IMR-90 (cell line): Measurements from ENCODE around the gene FAM120A. TPM values are rescaled to one million over a fixed set of nuclear protein-coding genes. Genes with fewer than 3 reads are reported as not detected.

ENCODE experiments used
- ATAC-seq: fragments of 200-7000 bp; cut with Tn5 transposase; 2 replicates; pipeline ENCODE4 v1.9.1; 2020; ENCODE audit warnings: low read depth, mild to moderate bottlenecking, moderate library complexity
- BruUV-seq: library from RNA; stranded (reverse); fragments of 400-500 nt; replicated peaks from 2 replicates; lab custom pipeline; 2021; lab: Mats Ljungman, UMichigan
- CTCF ChIA-PET: fragments of 300-600 bp; formaldehyde crosslinking; extraction: SDS; loops from one replicate; lab custom pipeline; 2021; ENCODE audit warnings: antibody characterized with exemption; lab: Yijun Ruan, JAX
- POLR2A ChIA-PET: fragments of 300-600 bp; sonication (Branson Sonifier 250); formaldehyde crosslinking; loops from one replicate; lab custom pipeline; 2022; ENCODE audit warnings: antibody characterized with exemption; ENCODE audit not compliant: unreplicated experiment; lab: Charles Lee
- DNase-seq: peaks from one replicate; pipeline ENCODE4 v3.0.0; 2013
- H2AFZ ChIP-seq: replicated peaks from 2 replicates; pipeline ENCODE3; 2013; ENCODE audit warnings: low read length, mild to moderate bottlenecking; ENCODE audit not compliant: poor library complexity
- H2AK5ac ChIP-seq: 2 replicates; pipeline ENCODE4 v1.6.1; 2013; ENCODE audit warnings: low read depth, low read length, inconsistent platforms
- H2AK9ac ChIP-seq: replicated peaks from 2 replicates; pipeline ENCODE3; 2013; ENCODE audit warnings: mild to moderate bottlenecking, low read depth, low read length, moderate library complexity; ENCODE audit not compliant: poor library complexity
- H2BK120ac ChIP-seq: 2 replicates; pipeline ENCODE4 v1.6.1; 2013; ENCODE audit warnings: low read depth, low read length, inconsistent platforms
- H2BK15ac ChIP-seq: 3 replicates; pipeline ENCODE4 v1.6.1; 2013; ENCODE audit warnings: low read depth, low read length, inconsistent platforms
- H2BK20ac ChIP-seq: 2 replicates; pipeline ENCODE4 v1.6.1; 2013; ENCODE audit warnings: low read depth, mild to moderate bottlenecking, inconsistent platforms, low read length, moderate library complexity
- H2BK5ac ChIP-seq: 2 replicates; pipeline ENCODE4 v1.6.1; 2013; ENCODE audit warnings: mild to moderate bottlenecking, low read depth, low read length, inconsistent platforms; ENCODE audit not compliant: poor library complexity, severe bottlenecking
- H3K14ac ChIP-seq: replicated peaks from 2 replicates; pipeline ENCODE4 v1.6.1; 2013; ENCODE audit warnings: low read depth, low read length, inconsistent platforms
- H3K18ac ChIP-seq: 2 replicates; pipeline ENCODE4 v1.6.1; 2013; ENCODE audit warnings: low read depth, low read length, control low read depth
- H3K23ac ChIP-seq: 2 replicates; pipeline ENCODE4 v1.6.1; 2013; ENCODE audit warnings: low read depth, low read length, inconsistent platforms
- H3K27ac ChIP-seq: 2 replicates; pipeline ENCODE4 v1.5.1; 2013; ENCODE audit warnings: mild to moderate bottlenecking, control low read depth, low read length; ENCODE audit not compliant: insufficient read depth
- H3K27me3 ChIP-seq: 2 replicates; pipeline ENCODE4 v1.6.1; 2013; ENCODE audit warnings: low read length; ENCODE audit not compliant: control insufficient read depth, insufficient read depth
- H3K36me3 ChIP-seq: 2 replicates; pipeline ENCODE4 v1.6.1; 2013; ENCODE audit warnings: low read length, mixed read lengths; ENCODE audit not compliant: control insufficient read depth, insufficient read depth
- H3K4ac ChIP-seq: 2 replicates; pipeline ENCODE4 v1.6.1; 2013; ENCODE audit warnings: low read depth, low read length, inconsistent platforms
- H3K4me1 ChIP-seq: 2 replicates; pipeline ENCODE4 v1.6.1; 2013; ENCODE audit warnings: low read length, mixed read lengths; ENCODE audit not compliant: control insufficient read depth, insufficient read depth
- H3K4me2 ChIP-seq: 2 replicates; pipeline ENCODE4 v1.6.1; 2013; ENCODE audit warnings: low read depth, mild to moderate bottlenecking, control low read depth, low read length, moderate library complexity
- H3K4me3 ChIP-seq: 2 replicates; pipeline ENCODE4 v1.5.1; 2013; ENCODE audit warnings: low read depth, mild to moderate bottlenecking, control low read depth, low read length, moderate library complexity; ENCODE audit not compliant: insufficient read depth
- H3K56ac ChIP-seq: 2 replicates; pipeline ENCODE4 v1.6.1; 2013; ENCODE audit warnings: low read length, inconsistent platforms; ENCODE audit not compliant: insufficient read depth; ENCODE audit errors: extremely low read depth
- H3K79me1 ChIP-seq, 2 experiments: 2 replicates each; pipeline ENCODE4 v1.6.1; 2013; ENCODE audit warnings: low read length in 2 of 2, inconsistent platforms in 1 of 2, low read depth in 1 of 2
- H3K9ac ChIP-seq: 2 replicates; pipeline ENCODE4 v1.6.1; 2013; ENCODE audit warnings: low read depth, low read length, control low read depth
- H3K9me1 ChIP-seq: 2 replicates; pipeline ENCODE4 v1.6.1; 2013; ENCODE audit warnings: low read length, inconsistent platforms; ENCODE audit not compliant: insufficient read depth
- H3K9me3 ChIP-seq: 2 replicates; pipeline ENCODE4 v1.6.1; 2013; ENCODE audit warnings: low read length; ENCODE audit not compliant: control insufficient read depth, insufficient read depth
- H4K20me1 ChIP-seq: 2 replicates; pipeline ENCODE4 v1.6.1; 2013; ENCODE audit warnings: low read length, inconsistent platforms; ENCODE audit not compliant: insufficient read depth
- H4K5ac ChIP-seq: 2 replicates; pipeline ENCODE4 v1.6.1; 2013; ENCODE audit warnings: mild to moderate bottlenecking, low read depth, low read length, control low read depth
- H4K8ac ChIP-seq, 2 experiments: 2 replicates each; pipeline ENCODE4 v1.6.1; 2013; ENCODE audit warnings: low read depth in 2 of 2, low read length in 2 of 2, control low read depth in 1 of 2, inconsistent platforms in 1 of 2
- H4K91ac ChIP-seq: 2 replicates; pipeline ENCODE4 v1.6.1; 2013; ENCODE audit warnings: low read depth, low read length, inconsistent platforms; ENCODE audit not compliant: insufficient read depth
- BHLHE40 ChIP-seq: fragments of 150-350 bp; IDR thresholded peaks from 2 replicates; pipeline ENCODE4 v1.6.1; 2016; ENCODE audit warnings: mild to moderate bottlenecking, low read depth, low read length
- CEBPB ChIP-seq: IDR thresholded peaks from 2 replicates; pipeline ENCODE4 v1.6.1; 2012; ENCODE audit warnings: low read depth, low read length, improper control_type of control experiment
- CHD1 ChIP-seq: IDR thresholded peaks from 2 replicates; pipeline ENCODE4 v1.6.1; 2012; ENCODE audit warnings: low read depth, low read length, improper control_type of control experiment
- FOS ChIP-seq: fragments of 150-350 bp; IDR thresholded peaks from 2 replicates; pipeline ENCODE4 v1.6.1; 2016; ENCODE audit warnings: low read depth, low read length
- MAFK ChIP-seq: IDR thresholded peaks from 2 replicates; pipeline ENCODE4 v1.6.1; 2012; ENCODE audit warnings: low read depth, low read length, improper control_type of control experiment
- MAZ ChIP-seq: IDR thresholded peaks from 2 replicates; pipeline ENCODE4 v1.6.1; 2012; ENCODE audit warnings: low read depth, mild to moderate bottlenecking, low read length, improper control_type of control experiment, moderate library complexity, borderline replicate concordance
- MXI1 ChIP-seq: IDR thresholded peaks from 2 replicates; pipeline ENCODE4 v1.6.1; 2012; ENCODE audit warnings: low read depth, mild to moderate bottlenecking, low read length, moderate library complexity, borderline replicate concordance
- NFE2L2 ChIP-seq: fragments of 150-350 bp; IDR thresholded peaks from 2 replicates; pipeline ENCODE4 v1.6.1; 2016; ENCODE audit warnings: low read depth, mild to moderate bottlenecking, low read length
- POLR2A ChIP-seq: IDR thresholded peaks from 2 replicates; pipeline ENCODE4 v1.6.1; 2012; ENCODE audit warnings: mild to moderate bottlenecking, low read depth, low read length
- RAD21 ChIP-seq: IDR thresholded peaks from 2 replicates; pipeline ENCODE4 v1.6.1; 2012; ENCODE audit warnings: low read length, improper control_type of control experiment
- RCOR1 ChIP-seq: IDR thresholded peaks from 2 replicates; pipeline ENCODE4 v1.6.1; 2012; ENCODE audit warnings: mild to moderate bottlenecking, low read length, improper control_type of control experiment; ENCODE audit not compliant: insufficient replicate concordance
- RFX5 ChIP-seq: IDR thresholded peaks from 2 replicates; pipeline ENCODE4 v1.8.0; 2012; ENCODE audit warnings: low read depth, mild to moderate bottlenecking, low read length, moderate library complexity
- SMC3 ChIP-seq: fragments of 150-350 bp; IDR thresholded peaks from 2 replicates; pipeline ENCODE4 v1.6.1; 2016; ENCODE audit warnings: low read depth, mild to moderate bottlenecking, antibody characterized with exemption, low read length, moderate library complexity
- WGBS, 2 experiments: methylation state at CpG; one replicate each; pipeline versions ENCODE4 v1.1.5 to v1.1.7; 2013; ENCODE audit warnings: missing lambda C conversion rate in 2 of 2; ENCODE audit not compliant: insufficient read length in 1 of 2; ENCODE audit errors: extremely low coverage in 2 of 2; 5-methylcytosine and 5-hydroxymethylcytosine counted together
- dilution Hi-C: fragments of 300-500 bp; cut with HindIII; formaldehyde crosslinking; loops from one replicate; pipeline ENCODE4 v1.14.3; 2018; ENCODE audit warnings: low sequenced_read_pairs; ENCODE audit not compliant: unreplicated experiment
- in situ Hi-C: fragments of 300-500 bp; cut with MboI; formaldehyde crosslinking; loops from 3 replicates; pipeline ENCODE4 v1.14.3; 2019; ENCODE audit warnings: low sequenced_read_pairs, inconsistent platforms, mixed read lengths
- intact Hi-C: fragments of 100-400 bp; cut with micrococcal nuclease; formaldehyde crosslinking; loops from 2 replicates; pipeline ENCODE4 v1.10.0; 2022
- polyA plus RNA-seq, 3 experiments: library from polyadenylated mRNA; depleted of rRNA; stranded (reverse); fragments of >200 nt; gene quantifications; 2 replicates each; pipeline ENCODE4 v1.2.3, GENCODE V29; 2012; ENCODE audit warnings: low replicate concordance in 1 of 3
- total RNA-seq: library from RNA; depleted of rRNA; stranded (reverse); fragments of >200 nt; gene quantifications from 2 replicates; pipeline ENCODE4 v1.2.3, GENCODE V29; 2012
- TF ChIP-seq, protein P1 (sequence below): fragments of 150-350 bp; IDR thresholded peaks from 2 replicates; pipeline ENCODE4 v1.6.1; 2016; ENCODE audit warnings: low read depth, mild to moderate bottlenecking, low read length, moderate library complexity, borderline replicate concordance
- TF ChIP-seq, protein P2 (sequence below): fragments of 150-350 bp; IDR thresholded peaks from 2 replicates; pipeline ENCODE4 v1.6.1; 2017; ENCODE audit warnings: mild to moderate bottlenecking, antibody characterized with exemption, low read length, low read depth
- TF ChIP-seq, protein P3 (sequence below): conservative IDR thresholded peaks from 2 replicates; pipeline ENCODE4 v1.5.1; 2012; ENCODE audit warnings: mild to moderate bottlenecking, low read depth, low read length, improper control_type of control experiment

FAM120A gene
- total and polyA plus RNA-seq, 2 of the 4 experiments (the other 2 are of a cell fraction) = 61.6 to 75.1 TPM

DNA sequence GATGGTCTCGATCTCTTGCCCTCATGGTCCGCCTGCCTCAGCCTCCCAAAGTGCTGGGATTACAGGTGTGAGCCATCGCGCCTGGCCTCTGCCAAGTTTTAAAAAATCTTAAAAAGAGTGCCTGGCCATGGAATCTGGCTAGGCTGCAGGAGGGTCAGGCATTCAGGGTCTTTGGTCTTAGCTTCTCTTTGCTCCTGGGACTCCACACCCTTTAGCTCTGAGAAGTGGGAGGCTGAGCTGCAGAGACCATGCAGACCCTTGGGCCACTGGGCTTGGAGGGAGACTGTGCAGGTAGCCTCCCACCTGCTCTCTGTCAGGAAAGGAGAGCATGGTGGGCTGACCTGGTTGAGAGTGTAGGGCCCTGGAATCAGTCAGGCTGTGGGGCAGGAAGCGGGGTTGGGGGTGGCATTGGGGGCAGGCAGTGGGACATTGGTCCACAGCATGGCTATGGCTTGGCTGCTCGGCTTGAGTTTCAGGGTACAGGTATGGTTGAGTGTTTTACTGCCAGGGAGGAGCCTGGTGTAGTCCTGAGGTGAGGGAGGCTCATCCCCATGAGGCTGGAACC, 145.7 kb downstream of the FAM120A start:
- 74% methylated on average over 3 of the region's 6 CpGs; no CpG with 5 or more reads in 1 of the 2 experiments for WGBS, 2 experiments
- Histone ChIP-seq H3K23ac (no peak overlapping the region), H2AK5ac (no peak overlapping the region), H3K14ac (no peak overlapping the region), H3K36me3 (no peaks in the 10 kb centered on the region), H4K91ac (no peak overlapping the region), H2BK120ac (no peak overlapping the region), H4K20me1 (peaks cover 66% of the 10 kb centered on the region), H3K4me2 (no peak overlapping the region), H3K18ac (no peak overlapping the region), H3K9me1 (peaks cover 32% of the 10 kb centered on the region), H3K9me3 (no peaks in the 10 kb centered on the region), H3K4me3 (no peak overlapping the region), H2BK15ac (no peak overlapping the region), H3K9ac (no peak overlapping the region), H3K79me1 (peaks cover 44 to 87% of the 10 kb centered on the region in 2 experiments), H2BK5ac (no peak overlapping the region), H3K4me1 (no peaks in the 10 kb centered on the region), H2AFZ (no peak overlapping the region), H4K5ac (no peak overlapping the region), H3K27me3 (no peaks in the 10 kb centered on the region), H4K8ac (no peak overlapping the region), H2AK9ac (no peak overlapping the region), H2BK20ac (no peak overlapping the region), H3K4ac (no peak overlapping the region), H3K56ac (no peak overlapping the region), H3K27ac (no peak overlapping the region)
- no peak for DNase-seq
- intact Hi-C loops (no loop called here), in situ Hi-C loops (no loop called here), dilution Hi-C loops (no loop called here)
- BruUV-seq = no TSS peak
- ChIA-PET CTCF (no interaction called here), POLR2A (no interaction called here)
- no peak for ATAC-seq
- TF ChIP-seq CEBPB = no peak
- no peak for TF ChIP-seq MXI1
- no peak for TF ChIP-seq RFX5
- TF ChIP-seq, protein P1, sequence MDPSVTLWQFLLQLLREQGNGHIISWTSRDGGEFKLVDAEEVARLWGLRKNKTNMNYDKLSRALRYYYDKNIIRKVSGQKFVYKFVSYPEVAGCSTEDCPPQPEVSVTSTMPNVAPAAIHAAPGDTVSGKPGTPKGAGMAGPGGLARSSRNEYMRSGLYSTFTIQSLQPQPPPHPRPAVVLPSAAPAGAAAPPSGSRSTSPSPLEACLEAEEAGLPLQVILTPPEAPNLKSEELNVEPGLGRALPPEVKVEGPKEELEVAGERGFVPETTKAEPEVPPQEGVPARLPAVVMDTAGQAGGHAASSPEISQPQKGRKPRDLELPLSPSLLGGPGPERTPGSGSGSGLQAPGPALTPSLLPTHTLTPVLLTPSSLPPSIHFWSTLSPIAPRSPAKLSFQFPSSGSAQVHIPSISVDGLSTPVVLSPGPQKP = no peak
- TF ChIP-seq CHD1 = no peak
- TF ChIP-seq FOS = no peak
- TF ChIP-seq POLR2A = no peak
- TF ChIP-seq, protein P2, sequence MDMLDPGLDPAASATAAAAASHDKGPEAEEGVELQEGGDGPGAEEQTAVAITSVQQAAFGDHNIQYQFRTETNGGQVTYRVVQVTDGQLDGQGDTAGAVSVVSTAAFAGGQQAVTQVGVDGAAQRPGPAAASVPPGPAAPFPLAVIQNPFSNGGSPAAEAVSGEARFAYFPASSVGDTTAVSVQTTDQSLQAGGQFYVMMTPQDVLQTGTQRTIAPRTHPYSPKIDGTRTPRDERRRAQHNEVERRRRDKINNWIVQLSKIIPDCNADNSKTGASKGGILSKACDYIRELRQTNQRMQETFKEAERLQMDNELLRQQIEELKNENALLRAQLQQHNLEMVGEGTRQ = no peak
- TF ChIP-seq NFE2L2 = no peak
- TF ChIP-seq MAZ = no peak
- no peak for TF ChIP-seq SMC3
- no peak for TF ChIP-seq RAD21
- TF ChIP-seq, protein P3, sequence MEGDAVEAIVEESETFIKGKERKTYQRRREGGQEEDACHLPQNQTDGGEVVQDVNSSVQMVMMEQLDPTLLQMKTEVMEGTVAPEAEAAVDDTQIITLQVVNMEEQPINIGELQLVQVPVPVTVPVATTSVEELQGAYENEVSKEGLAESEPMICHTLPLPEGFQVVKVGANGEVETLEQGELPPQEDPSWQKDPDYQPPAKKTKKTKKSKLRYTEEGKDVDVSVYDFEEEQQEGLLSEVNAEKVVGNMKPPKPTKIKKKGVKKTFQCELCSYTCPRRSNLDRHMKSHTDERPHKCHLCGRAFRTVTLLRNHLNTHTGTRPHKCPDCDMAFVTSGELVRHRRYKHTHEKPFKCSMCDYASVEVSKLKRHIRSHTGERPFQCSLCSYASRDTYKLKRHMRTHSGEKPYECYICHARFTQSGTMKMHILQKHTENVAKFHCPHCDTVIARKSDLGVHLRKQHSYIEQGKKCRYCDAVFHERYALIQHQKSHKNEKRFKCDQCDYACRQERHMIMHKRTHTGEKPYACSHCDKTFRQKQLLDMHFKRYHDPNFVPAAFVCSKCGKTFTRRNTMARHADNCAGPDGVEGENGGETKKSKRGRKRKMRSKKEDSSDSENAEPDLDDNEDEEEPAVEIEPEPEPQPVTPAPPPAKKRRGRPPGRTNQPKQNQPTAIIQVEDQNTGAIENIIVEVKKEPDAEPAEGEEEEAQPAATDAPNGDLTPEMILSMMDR = no peak
- TF ChIP-seq MAFK = no peak
- TF ChIP-seq BHLHE40 = no peak
- no peak for TF ChIP-seq RCOR1
